Uterus (tissue), 2 donors: ENCODE results near the gene ANXA8L1.

ENCODE experiments used
- POLR2A ChIP-seq, 2 donors: fragments of 450-650 bp; IDR thresholded peaks; one replicate each; pipeline ENCODE4 v1.6.1; 2016; ENCODE audit warnings: antibody characterized with exemption in 2 of 2, mild to moderate bottlenecking in 1 of 2, moderate library complexity in 1 of 2
- TF ChIP-seq, protein P1 (sequence below), 4 experiments: fragments of 200-600 bp in 2 of 4; fragments of 450-650 bp in 2 of 4; sonication (generic) in 2 of 4; IDR thresholded peaks; one replicate each; pipeline ENCODE4 v1.5.1; 2016 to 2019; ENCODE audit warnings: antibody characterized with exemption in 4 of 4, mild to moderate bottlenecking in 2 of 4, moderate library complexity in 1 of 4

DNA sequence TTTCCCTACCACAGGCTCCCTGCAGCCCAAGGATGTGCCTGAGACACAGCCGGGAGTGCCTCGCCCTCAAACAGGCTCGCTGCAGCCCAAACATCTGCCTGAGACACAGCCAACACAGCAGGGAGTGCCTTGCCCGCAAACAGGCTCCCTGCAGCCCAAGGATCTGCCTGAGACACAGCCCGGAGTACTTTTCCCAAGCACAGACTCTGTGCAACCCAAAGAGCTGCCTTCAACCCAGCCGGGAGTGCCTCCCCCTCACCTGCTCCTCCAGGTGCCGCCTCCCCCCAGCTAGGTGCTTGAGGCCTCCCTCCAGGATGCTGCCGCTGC lies 45.9 kb upstream of the ANXA8L1 start:
- TF ChIP-seq, protein P1, sequence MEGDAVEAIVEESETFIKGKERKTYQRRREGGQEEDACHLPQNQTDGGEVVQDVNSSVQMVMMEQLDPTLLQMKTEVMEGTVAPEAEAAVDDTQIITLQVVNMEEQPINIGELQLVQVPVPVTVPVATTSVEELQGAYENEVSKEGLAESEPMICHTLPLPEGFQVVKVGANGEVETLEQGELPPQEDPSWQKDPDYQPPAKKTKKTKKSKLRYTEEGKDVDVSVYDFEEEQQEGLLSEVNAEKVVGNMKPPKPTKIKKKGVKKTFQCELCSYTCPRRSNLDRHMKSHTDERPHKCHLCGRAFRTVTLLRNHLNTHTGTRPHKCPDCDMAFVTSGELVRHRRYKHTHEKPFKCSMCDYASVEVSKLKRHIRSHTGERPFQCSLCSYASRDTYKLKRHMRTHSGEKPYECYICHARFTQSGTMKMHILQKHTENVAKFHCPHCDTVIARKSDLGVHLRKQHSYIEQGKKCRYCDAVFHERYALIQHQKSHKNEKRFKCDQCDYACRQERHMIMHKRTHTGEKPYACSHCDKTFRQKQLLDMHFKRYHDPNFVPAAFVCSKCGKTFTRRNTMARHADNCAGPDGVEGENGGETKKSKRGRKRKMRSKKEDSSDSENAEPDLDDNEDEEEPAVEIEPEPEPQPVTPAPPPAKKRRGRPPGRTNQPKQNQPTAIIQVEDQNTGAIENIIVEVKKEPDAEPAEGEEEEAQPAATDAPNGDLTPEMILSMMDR (IDR thresholded peaks at IDR 0.05) = no peak
- TF ChIP-seq POLR2A (IDR thresholded peaks at IDR 0.05) = no peak
